GM12892 (cell line): ENCODE measurements around the gene ST3GAL5.

Experiments used
- DNase-seq: peaks from one replicate; pipeline ENCODE4 v3.0.0; 2011; ENCODE audit not compliant: insufficient read length
- FAIRE-seq: peaks from 2 replicates; lab custom pipeline; 2011; peaks lifted over from hg19 to GRCh38; lab: Jason Lieb, UNC
- POLR2A ChIP-seq: IDR thresholded peaks from 2 replicates; pipeline ENCODE4 v1.6.1; 2011; ENCODE audit warnings: low read depth, low read length, control low read depth
- POLR2AphosphoS5 ChIP-seq: IDR thresholded peaks from 2 replicates; pipeline ENCODE4 v1.6.1; 2011; ENCODE audit warnings: low read depth, low read length, control low read depth
- TAF1 ChIP-seq: IDR thresholded peaks from 2 replicates; pipeline ENCODE4 v1.6.1; 2011; ENCODE audit warnings: low read depth, mild to moderate bottlenecking, control low read depth, low read length, borderline replicate concordance

Gene ST3GAL5

DNA sequence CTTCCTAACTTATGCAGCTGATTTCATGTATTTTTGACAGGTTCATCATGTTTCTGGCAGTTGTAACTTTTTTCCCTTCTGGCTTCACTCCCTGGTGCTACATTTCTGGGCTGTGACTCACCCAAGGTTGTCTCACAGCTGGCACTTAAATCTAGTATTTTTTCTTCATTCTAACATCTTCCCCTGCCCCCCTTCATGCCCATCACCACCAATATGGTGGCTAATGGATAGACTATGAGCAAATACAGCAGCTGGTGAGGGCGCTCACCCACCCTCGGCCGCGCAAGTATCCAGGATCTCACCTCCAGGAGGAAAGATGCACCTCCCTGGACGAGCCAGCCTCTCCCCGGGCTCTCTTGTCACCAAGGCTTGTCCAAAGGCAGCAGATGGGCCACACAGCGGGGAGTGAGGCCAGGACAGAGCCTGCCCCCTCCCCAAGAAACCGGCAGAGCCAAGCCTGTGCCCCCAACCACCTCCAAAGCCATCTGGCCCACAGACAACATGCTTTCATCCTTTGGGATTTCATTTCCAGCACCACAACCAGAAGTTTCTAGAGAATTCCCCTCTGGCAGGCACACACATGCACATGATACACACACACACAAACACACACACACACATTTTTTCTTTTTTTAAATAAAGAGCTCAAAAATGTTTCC is 95.9 kb downstream of the ST3GAL5 start:
- FAIRE-seq (no peak), DNase-seq (no peak)

DNA sequence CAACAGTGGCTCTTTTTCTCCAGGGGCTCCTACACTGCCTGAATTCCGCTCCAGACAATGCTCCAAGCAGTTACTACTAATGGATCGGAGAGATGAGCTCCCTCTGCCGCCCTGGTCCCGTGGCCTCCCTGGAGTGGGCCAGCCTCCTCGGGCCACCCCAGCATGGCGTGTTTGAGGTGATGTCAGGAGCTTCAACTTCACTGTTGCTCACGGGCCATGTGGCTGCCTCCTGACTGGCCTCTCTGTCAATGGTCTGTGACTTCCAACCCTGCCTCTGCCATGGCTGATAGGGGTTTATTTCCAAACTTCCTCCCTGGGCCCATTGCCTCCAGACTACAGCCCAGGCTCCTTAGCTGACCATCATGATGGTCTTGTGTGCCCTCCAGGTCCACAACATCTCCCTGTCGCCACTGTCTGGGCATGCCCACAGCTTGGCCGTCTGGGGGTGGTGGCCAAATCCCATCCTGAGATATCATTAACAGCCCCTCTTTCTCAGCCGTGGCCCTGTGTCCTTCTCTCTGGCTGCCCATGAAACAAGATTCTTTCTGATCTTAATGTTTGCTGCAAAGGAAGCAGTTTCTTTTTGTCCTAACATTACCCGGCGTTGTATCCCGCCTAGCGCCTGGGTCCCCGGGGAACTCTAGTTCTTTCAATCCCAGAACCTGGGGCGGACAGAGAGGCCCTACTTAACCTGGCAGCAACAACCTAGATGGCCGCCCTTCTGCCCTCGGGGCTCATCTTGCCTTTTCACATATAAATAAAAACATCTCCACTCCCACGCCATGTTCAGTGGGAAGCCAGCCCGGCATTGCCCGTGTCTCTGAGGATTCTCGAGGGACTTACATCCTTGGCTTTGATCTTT is 96.9 kb downstream of the ST3GAL5 start:
- DNase-seq (no peak), FAIRE-seq (no peak)
- TF ChIP-seq TAF1: no peak
- no peak for TF ChIP-seq POLR2A
- no peak for TF ChIP-seq POLR2AphosphoS5

More for the DNA sequence above, 95.9 kb downstream of the ST3GAL5 start:
- TF ChIP-seq TAF1: no peak
- no peak for TF ChIP-seq POLR2AphosphoS5
- no peak for TF ChIP-seq POLR2A

DNA sequence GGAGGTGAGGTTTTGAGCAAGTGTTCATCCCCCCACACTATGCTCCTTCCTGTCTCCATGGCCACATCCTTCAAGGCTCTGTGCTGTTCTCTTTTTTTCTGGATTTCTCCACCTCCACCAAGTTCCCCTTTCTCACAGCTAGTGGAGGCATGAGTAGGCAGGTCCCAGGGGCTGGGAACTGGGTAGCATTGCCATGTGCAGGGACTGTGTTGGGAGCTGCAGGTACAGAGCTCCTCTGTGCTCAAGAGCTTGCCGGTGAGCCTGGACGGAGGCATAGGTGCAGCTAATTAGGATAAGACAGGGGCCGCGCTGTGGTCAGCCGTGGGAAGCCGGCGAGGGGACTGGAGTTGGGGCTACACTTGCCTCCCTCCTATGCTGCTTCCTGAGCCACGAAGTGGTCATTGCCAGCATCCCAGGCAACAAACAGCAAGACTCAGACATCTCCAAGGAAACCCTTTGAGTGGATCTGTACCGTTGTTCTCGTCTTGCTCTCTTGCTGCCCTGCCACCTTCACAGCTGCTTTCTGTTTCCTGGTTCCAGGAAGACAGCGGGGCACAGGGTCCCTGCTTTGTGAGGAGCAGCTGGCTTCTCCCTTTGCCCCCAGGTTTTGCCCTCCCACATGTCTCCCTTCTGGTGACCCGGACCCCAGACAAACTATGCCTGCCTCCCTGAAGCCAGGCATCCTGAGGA is 98.1 kb downstream of the ST3GAL5 start:
- TF ChIP-seq TAF1 (no peak), POLR2AphosphoS5 (no peak), POLR2A (no peak)
- no peak for DNase-seq
- no peak for FAIRE-seq

DNA sequence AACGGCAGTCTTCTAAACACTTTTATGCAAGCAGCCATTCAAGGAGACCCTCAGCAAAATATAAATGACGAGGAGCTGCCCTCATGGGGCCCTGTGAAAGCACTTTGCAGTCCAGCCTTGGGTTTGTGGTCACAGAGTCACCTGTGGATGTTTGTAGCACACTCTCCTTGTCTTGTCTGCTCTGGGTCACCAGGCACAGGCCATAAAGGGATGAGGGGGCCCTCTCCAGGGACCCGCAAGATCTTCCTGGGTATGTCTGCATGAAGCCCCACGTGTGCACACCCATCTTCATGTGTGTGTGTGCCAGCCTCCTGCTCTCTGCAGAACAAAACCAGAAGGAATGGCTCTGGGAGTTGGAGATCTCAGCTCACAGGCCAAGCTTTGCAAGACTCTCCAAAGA is 98.8 kb downstream of the ST3GAL5 start:
- TF ChIP-seq POLR2A (no peak), TAF1 (no peak), POLR2AphosphoS5 (no peak)
- FAIRE-seq: no peak
- DNase-seq: no peak

DNA sequence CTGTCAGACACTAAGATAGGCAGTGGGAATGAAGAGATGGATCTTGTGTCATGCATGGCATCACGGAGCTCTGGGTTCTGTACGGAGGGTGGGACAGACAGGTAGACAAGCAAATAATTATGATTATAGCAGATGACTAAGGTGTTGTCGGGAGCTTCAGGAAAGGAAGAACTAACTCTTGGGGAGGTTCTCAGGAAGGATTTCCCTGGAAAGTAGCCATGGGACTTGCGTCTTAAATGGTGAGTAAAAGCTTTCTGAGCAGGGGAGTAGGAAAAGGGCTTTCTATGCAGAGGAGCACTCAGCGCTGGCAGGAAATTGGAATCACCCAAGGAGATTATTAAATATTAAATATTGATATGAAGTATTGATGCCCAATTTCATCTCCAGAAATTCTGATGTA is 99.5 kb downstream of the ST3GAL5 start:
- DNase-seq (no peak), FAIRE-seq (no peak)
- TF ChIP-seq POLR2AphosphoS5: no peak
- TF ChIP-seq TAF1: no peak
- no peak for TF ChIP-seq POLR2A

DNA sequence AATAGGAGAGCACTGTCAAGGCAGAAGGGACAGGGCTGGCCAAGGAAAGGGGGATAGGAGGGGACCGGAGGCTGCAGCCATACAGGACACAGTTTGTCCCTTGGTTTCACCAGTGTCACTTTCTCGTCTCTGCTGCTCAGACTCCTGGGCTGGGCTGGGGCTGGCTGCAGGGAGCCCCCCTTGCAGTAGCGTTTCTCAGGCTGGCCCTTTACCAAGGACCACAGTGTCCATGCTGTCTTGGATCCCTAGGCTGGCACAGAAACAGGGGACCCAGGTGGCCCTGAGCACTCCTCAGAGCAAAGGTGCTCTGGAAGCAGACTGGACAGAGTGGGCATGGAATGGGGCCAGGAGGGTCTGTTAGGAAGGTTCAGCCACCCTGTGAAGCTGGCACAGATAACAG is 100.2 kb downstream of the ST3GAL5 start:
- DNase-seq: no peak
- FAIRE-seq: no peak
- TF ChIP-seq TAF1: no peak
- TF ChIP-seq POLR2A: no peak
- no peak for TF ChIP-seq POLR2AphosphoS5

DNA sequence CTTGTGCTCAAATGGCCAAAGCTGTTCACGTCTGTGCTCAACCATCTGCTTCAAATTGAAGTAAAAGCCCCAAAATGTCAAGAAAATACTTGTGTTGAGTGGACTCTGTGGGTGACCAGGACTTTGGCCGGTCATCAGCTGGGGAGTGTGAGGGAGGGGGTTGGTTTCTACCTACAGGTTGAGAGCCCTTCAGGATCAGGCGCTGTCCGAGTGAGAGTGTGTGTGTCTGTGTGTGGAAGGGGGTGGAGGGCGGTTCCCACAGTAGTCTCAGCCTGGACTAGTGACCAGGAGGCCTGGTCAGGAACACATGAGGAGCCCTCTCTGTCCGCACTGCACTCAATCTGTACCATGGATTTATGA is 100.8 kb downstream of the ST3GAL5 start:
- DNase-seq: no peak
- no peak for FAIRE-seq
- TF ChIP-seq POLR2A (no peak), POLR2AphosphoS5 (no peak), TAF1 (no peak)

DNA sequence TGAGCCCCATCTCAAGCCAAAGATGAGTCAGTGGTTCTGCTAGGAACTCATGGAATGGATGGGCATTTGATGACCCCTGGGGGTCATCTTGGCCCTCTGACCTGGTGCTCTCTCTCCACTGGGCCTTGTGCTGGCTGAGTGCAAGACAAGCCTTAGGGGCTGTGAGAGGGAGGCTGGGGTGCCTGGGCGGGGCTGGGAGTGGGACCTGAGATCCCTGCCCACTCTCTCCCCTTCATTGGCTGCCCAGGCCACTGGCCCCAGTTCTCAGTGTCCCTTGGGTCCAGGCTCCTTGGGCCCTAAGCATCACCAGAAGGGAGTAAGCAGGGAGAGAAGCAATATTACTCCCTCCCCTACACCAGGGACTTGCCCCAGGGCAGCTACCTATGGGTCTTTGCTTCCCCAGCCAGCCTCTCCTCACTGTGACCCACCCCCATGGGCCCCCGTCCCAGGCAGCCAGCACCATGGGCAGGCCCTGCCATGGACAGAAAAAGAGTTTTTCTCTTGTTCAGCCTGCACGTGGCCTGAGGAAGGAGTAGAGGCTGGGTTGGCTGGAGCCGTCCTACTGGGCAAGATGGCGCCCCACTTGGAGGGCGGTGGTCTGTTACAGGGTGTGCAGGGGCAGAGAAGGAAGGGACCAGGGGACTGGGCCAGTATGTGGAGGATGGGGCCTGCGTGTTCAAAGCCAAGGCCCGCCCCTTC is 101.4 kb downstream of the ST3GAL5 start:
- FAIRE-seq: no peak
- TF ChIP-seq TAF1: no peak
- no peak for TF ChIP-seq POLR2A
- TF ChIP-seq POLR2AphosphoS5: no peak
- no peak for DNase-seq
